IMR-90 (cell line): Measurements from ENCODE around the gene CLDN7. TPM values are rescaled to one million over a fixed set of nuclear protein-coding genes. Genes with fewer than 3 reads are reported as not detected.

ENCODE experiments used
- ATAC-seq: fragments of 200-7000 bp; cut with Tn5 transposase; 2 replicates; pipeline ENCODE4 v1.9.1; 2020; ENCODE audit warnings: low read depth, mild to moderate bottlenecking, moderate library complexity
- BruUV-seq: library from RNA; stranded (reverse); fragments of 400-500 nt; replicated peaks from 2 replicates; lab custom pipeline; 2021; lab: Mats Ljungman, UMichigan
- CTCF ChIA-PET: fragments of 300-600 bp; formaldehyde crosslinking; extraction: SDS; loops from one replicate; lab custom pipeline; 2021; ENCODE audit warnings: antibody characterized with exemption; lab: Yijun Ruan, JAX
- POLR2A ChIA-PET: fragments of 300-600 bp; sonication (Branson Sonifier 250); formaldehyde crosslinking; loops from one replicate; lab custom pipeline; 2022; ENCODE audit warnings: antibody characterized with exemption; ENCODE audit not compliant: unreplicated experiment; lab: Charles Lee
- DNase-seq: peaks from one replicate; pipeline ENCODE4 v3.0.0; 2013
- H2AFZ ChIP-seq: replicated peaks from 2 replicates; pipeline ENCODE3; 2013; ENCODE audit warnings: low read length, mild to moderate bottlenecking; ENCODE audit not compliant: poor library complexity
- H2AK5ac ChIP-seq: 2 replicates; pipeline ENCODE4 v1.6.1; 2013; ENCODE audit warnings: low read depth, low read length, inconsistent platforms
- H2AK9ac ChIP-seq: replicated peaks from 2 replicates; pipeline ENCODE3; 2013; ENCODE audit warnings: mild to moderate bottlenecking, low read depth, low read length, moderate library complexity; ENCODE audit not compliant: poor library complexity
- H2BK120ac ChIP-seq: 2 replicates; pipeline ENCODE4 v1.6.1; 2013; ENCODE audit warnings: low read depth, low read length, inconsistent platforms
- H2BK15ac ChIP-seq: 3 replicates; pipeline ENCODE4 v1.6.1; 2013; ENCODE audit warnings: low read depth, low read length, inconsistent platforms
- H2BK20ac ChIP-seq: 2 replicates; pipeline ENCODE4 v1.6.1; 2013; ENCODE audit warnings: low read depth, mild to moderate bottlenecking, inconsistent platforms, low read length, moderate library complexity
- H2BK5ac ChIP-seq: 2 replicates; pipeline ENCODE4 v1.6.1; 2013; ENCODE audit warnings: mild to moderate bottlenecking, low read depth, low read length, inconsistent platforms; ENCODE audit not compliant: poor library complexity, severe bottlenecking
- H3K14ac ChIP-seq: replicated peaks from 2 replicates; pipeline ENCODE4 v1.6.1; 2013; ENCODE audit warnings: low read depth, low read length, inconsistent platforms
- H3K18ac ChIP-seq: 2 replicates; pipeline ENCODE4 v1.6.1; 2013; ENCODE audit warnings: low read depth, low read length, control low read depth
- H3K23ac ChIP-seq: 2 replicates; pipeline ENCODE4 v1.6.1; 2013; ENCODE audit warnings: low read depth, low read length, inconsistent platforms
- H3K27ac ChIP-seq: 2 replicates; pipeline ENCODE4 v1.5.1; 2013; ENCODE audit warnings: mild to moderate bottlenecking, control low read depth, low read length; ENCODE audit not compliant: insufficient read depth
- H3K27me3 ChIP-seq: 2 replicates; pipeline ENCODE4 v1.6.1; 2013; ENCODE audit warnings: low read length; ENCODE audit not compliant: control insufficient read depth, insufficient read depth
- H3K36me3 ChIP-seq: 2 replicates; pipeline ENCODE4 v1.6.1; 2013; ENCODE audit warnings: low read length, mixed read lengths; ENCODE audit not compliant: control insufficient read depth, insufficient read depth
- H3K4ac ChIP-seq: 2 replicates; pipeline ENCODE4 v1.6.1; 2013; ENCODE audit warnings: low read depth, low read length, inconsistent platforms
- H3K4me1 ChIP-seq: 2 replicates; pipeline ENCODE4 v1.6.1; 2013; ENCODE audit warnings: low read length, mixed read lengths; ENCODE audit not compliant: control insufficient read depth, insufficient read depth
- H3K4me2 ChIP-seq: 2 replicates; pipeline ENCODE4 v1.6.1; 2013; ENCODE audit warnings: low read depth, mild to moderate bottlenecking, control low read depth, low read length, moderate library complexity
- H3K4me3 ChIP-seq: 2 replicates; pipeline ENCODE4 v1.5.1; 2013; ENCODE audit warnings: low read depth, mild to moderate bottlenecking, control low read depth, low read length, moderate library complexity; ENCODE audit not compliant: insufficient read depth
- H3K56ac ChIP-seq: 2 replicates; pipeline ENCODE4 v1.6.1; 2013; ENCODE audit warnings: low read length, inconsistent platforms; ENCODE audit not compliant: insufficient read depth; ENCODE audit errors: extremely low read depth
- H3K79me1 ChIP-seq, 2 experiments: 2 replicates each; pipeline ENCODE4 v1.6.1; 2013; ENCODE audit warnings: low read length in 2 of 2, inconsistent platforms in 1 of 2, low read depth in 1 of 2
- H3K9ac ChIP-seq: 2 replicates; pipeline ENCODE4 v1.6.1; 2013; ENCODE audit warnings: low read depth, low read length, control low read depth
- H3K9me1 ChIP-seq: 2 replicates; pipeline ENCODE4 v1.6.1; 2013; ENCODE audit warnings: low read length, inconsistent platforms; ENCODE audit not compliant: insufficient read depth
- H3K9me3 ChIP-seq: 2 replicates; pipeline ENCODE4 v1.6.1; 2013; ENCODE audit warnings: low read length; ENCODE audit not compliant: control insufficient read depth, insufficient read depth
- H4K20me1 ChIP-seq: 2 replicates; pipeline ENCODE4 v1.6.1; 2013; ENCODE audit warnings: low read length, inconsistent platforms; ENCODE audit not compliant: insufficient read depth
- H4K5ac ChIP-seq: 2 replicates; pipeline ENCODE4 v1.6.1; 2013; ENCODE audit warnings: mild to moderate bottlenecking, low read depth, low read length, control low read depth
- H4K8ac ChIP-seq, 2 experiments: 2 replicates each; pipeline ENCODE4 v1.6.1; 2013; ENCODE audit warnings: low read depth in 2 of 2, low read length in 2 of 2, control low read depth in 1 of 2, inconsistent platforms in 1 of 2
- H4K91ac ChIP-seq: 2 replicates; pipeline ENCODE4 v1.6.1; 2013; ENCODE audit warnings: low read depth, low read length, inconsistent platforms; ENCODE audit not compliant: insufficient read depth
- BHLHE40 ChIP-seq: fragments of 150-350 bp; IDR thresholded peaks from 2 replicates; pipeline ENCODE4 v1.6.1; 2016; ENCODE audit warnings: mild to moderate bottlenecking, low read depth, low read length
- CHD1 ChIP-seq: IDR thresholded peaks from 2 replicates; pipeline ENCODE4 v1.6.1; 2012; ENCODE audit warnings: low read depth, low read length, improper control_type of control experiment
- MAFK ChIP-seq: IDR thresholded peaks from 2 replicates; pipeline ENCODE4 v1.6.1; 2012; ENCODE audit warnings: low read depth, low read length, improper control_type of control experiment
- MAZ ChIP-seq: IDR thresholded peaks from 2 replicates; pipeline ENCODE4 v1.6.1; 2012; ENCODE audit warnings: low read depth, mild to moderate bottlenecking, low read length, improper control_type of control experiment, moderate library complexity, borderline replicate concordance
- MXI1 ChIP-seq: IDR thresholded peaks from 2 replicates; pipeline ENCODE4 v1.6.1; 2012; ENCODE audit warnings: low read depth, mild to moderate bottlenecking, low read length, moderate library complexity, borderline replicate concordance
- NFE2L2 ChIP-seq: fragments of 150-350 bp; IDR thresholded peaks from 2 replicates; pipeline ENCODE4 v1.6.1; 2016; ENCODE audit warnings: low read depth, mild to moderate bottlenecking, low read length
- POLR2A ChIP-seq: IDR thresholded peaks from 2 replicates; pipeline ENCODE4 v1.6.1; 2012; ENCODE audit warnings: mild to moderate bottlenecking, low read depth, low read length
- RFX5 ChIP-seq: IDR thresholded peaks from 2 replicates; pipeline ENCODE4 v1.8.0; 2012; ENCODE audit warnings: low read depth, mild to moderate bottlenecking, low read length, moderate library complexity
- SMC3 ChIP-seq: fragments of 150-350 bp; IDR thresholded peaks from 2 replicates; pipeline ENCODE4 v1.6.1; 2016; ENCODE audit warnings: low read depth, mild to moderate bottlenecking, antibody characterized with exemption, low read length, moderate library complexity
- WGBS, 2 experiments: methylation state at CpG; one replicate each; pipeline versions ENCODE4 v1.1.5 to v1.1.7; 2013; ENCODE audit warnings: missing lambda C conversion rate in 2 of 2; ENCODE audit not compliant: insufficient read length in 1 of 2; ENCODE audit errors: extremely low coverage in 2 of 2; 5-methylcytosine and 5-hydroxymethylcytosine counted together
- dilution Hi-C: fragments of 300-500 bp; cut with HindIII; formaldehyde crosslinking; loops from one replicate; pipeline ENCODE4 v1.14.3; 2018; ENCODE audit warnings: low sequenced_read_pairs; ENCODE audit not compliant: unreplicated experiment
- in situ Hi-C: fragments of 300-500 bp; cut with MboI; formaldehyde crosslinking; loops from 3 replicates; pipeline ENCODE4 v1.14.3; 2019; ENCODE audit warnings: low sequenced_read_pairs, inconsistent platforms, mixed read lengths
- intact Hi-C: fragments of 100-400 bp; cut with micrococcal nuclease; formaldehyde crosslinking; loops from 2 replicates; pipeline ENCODE4 v1.10.0; 2022
- polyA plus RNA-seq, 3 experiments: library from polyadenylated mRNA; depleted of rRNA; stranded (reverse); fragments of >200 nt; gene quantifications; 2 replicates each; pipeline ENCODE4 v1.2.3, GENCODE V29; 2012; ENCODE audit warnings: low replicate concordance in 1 of 3
- total RNA-seq: library from RNA; depleted of rRNA; stranded (reverse); fragments of >200 nt; gene quantifications from 2 replicates; pipeline ENCODE4 v1.2.3, GENCODE V29; 2012
- TF ChIP-seq, protein P1 (sequence below): conservative IDR thresholded peaks from 2 replicates; pipeline ENCODE4 v1.5.1; 2012; ENCODE audit warnings: mild to moderate bottlenecking, low read depth, low read length, improper control_type of control experiment
- TF ChIP-seq, protein P2 (sequence below): fragments of 150-350 bp; IDR thresholded peaks from 2 replicates; pipeline ENCODE4 v1.6.1; 2017; ENCODE audit warnings: mild to moderate bottlenecking, antibody characterized with exemption, low read length, low read depth
- TF ChIP-seq, protein P3 (sequence below): fragments of 150-350 bp; IDR thresholded peaks from 2 replicates; pipeline ENCODE4 v1.6.1; 2016; ENCODE audit warnings: low read depth, mild to moderate bottlenecking, low read length, moderate library complexity, borderline replicate concordance

CLDN7 gene
- total and polyA plus RNA-seq, 2 of the 4 experiments (the other 2 are of a cell fraction): 1.4 TPM

DNA sequence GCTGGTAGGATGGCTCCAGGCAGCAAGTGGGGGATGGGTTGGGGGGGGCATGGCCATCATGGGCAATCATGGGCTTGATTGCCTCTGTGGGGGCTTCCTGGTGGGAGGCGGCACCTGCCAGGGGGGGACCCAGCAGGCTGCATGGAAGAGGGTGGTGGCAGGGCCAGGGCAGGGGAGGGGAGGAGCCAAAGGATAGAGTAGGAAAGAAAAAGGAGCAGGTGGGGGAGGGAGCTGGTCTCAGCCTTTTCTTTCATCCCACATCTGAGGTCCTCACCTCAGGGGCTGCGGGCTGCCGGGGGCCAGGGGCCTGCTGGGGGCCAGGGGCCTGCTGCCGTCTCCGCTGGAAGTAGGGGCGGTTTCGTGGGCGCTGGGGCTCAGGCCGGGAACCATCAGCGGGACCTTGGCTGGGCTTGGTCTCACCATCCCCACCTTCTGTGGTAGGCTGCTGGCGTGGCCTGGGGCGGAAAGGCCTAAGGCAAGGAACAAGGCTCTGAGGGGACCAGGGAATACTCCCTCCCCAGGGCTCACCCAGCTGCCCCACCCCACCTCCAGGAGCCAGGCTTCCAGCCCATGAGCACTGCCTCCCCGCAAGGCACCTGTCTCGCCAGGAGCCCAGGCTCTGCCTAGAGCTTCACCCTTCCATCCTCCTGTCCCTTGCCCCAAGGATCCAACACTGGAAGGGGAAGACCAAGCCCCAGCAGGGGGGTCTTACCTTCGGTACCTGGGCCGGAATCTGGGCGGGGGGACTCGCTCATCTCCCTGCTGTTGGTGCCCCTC lies 27.2 kb upstream of the CLDN7 start:
- Histone ChIP-seq H2BK20ac (no peak overlapping the region), H3K18ac (no peak overlapping the region), H3K9me1 (no peaks in the 10 kb centered on the region), H3K9me3 (no peaks in the 10 kb centered on the region; the same call in 1 of the 2 replicates), H3K79me1 (no peaks in the 10 kb centered on the region), H3K56ac (no peak overlapping the region), H4K5ac (no peak overlapping the region), H3K23ac (no peak overlapping the region), H2AK5ac (no peak overlapping the region), H3K4me2 (no peak overlapping the region), H2AFZ (no peak overlapping the region), H3K4me3 (no peak overlapping the region), H3K4me1 (no peaks in the 10 kb centered on the region), H3K27ac (no peak overlapping the region), H3K14ac (no peak overlapping the region), H4K20me1 (0 out of 2 replicates have a peak, but pooled peaks cover 3% of the 10 kb centered on the region), H2BK5ac (no peak overlapping the region), H2BK120ac (no peak overlapping the region), H3K27me3 (peaks cover 76% of the 10 kb centered on the region), H4K8ac (no peak overlapping the region), H2BK15ac (no peak overlapping the region), H3K9ac (no peak overlapping the region), H3K36me3 (no peaks in the 10 kb centered on the region), H4K91ac (no peak overlapping the region), H3K4ac (no peak overlapping the region), H2AK9ac (no peak overlapping the region)
- dilution Hi-C loops (no loop called here), intact Hi-C loops (no loop called here), in situ Hi-C loops (no loop called here)
- DNase-seq (no peak), ATAC-seq (no peak)
- ChIA-PET CTCF (no interaction called here), POLR2A (no interaction called here)
- no TSS peak for BruUV-seq
- TF ChIP-seq, protein P1, sequence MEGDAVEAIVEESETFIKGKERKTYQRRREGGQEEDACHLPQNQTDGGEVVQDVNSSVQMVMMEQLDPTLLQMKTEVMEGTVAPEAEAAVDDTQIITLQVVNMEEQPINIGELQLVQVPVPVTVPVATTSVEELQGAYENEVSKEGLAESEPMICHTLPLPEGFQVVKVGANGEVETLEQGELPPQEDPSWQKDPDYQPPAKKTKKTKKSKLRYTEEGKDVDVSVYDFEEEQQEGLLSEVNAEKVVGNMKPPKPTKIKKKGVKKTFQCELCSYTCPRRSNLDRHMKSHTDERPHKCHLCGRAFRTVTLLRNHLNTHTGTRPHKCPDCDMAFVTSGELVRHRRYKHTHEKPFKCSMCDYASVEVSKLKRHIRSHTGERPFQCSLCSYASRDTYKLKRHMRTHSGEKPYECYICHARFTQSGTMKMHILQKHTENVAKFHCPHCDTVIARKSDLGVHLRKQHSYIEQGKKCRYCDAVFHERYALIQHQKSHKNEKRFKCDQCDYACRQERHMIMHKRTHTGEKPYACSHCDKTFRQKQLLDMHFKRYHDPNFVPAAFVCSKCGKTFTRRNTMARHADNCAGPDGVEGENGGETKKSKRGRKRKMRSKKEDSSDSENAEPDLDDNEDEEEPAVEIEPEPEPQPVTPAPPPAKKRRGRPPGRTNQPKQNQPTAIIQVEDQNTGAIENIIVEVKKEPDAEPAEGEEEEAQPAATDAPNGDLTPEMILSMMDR: no peak
- no peak for TF ChIP-seq MAFK
- TF ChIP-seq POLR2A: no peak
- TF ChIP-seq NFE2L2: no peak
- TF ChIP-seq CHD1: no peak
- TF ChIP-seq SMC3: no peak
- TF ChIP-seq MAZ: no peak
- TF ChIP-seq, protein P2, sequence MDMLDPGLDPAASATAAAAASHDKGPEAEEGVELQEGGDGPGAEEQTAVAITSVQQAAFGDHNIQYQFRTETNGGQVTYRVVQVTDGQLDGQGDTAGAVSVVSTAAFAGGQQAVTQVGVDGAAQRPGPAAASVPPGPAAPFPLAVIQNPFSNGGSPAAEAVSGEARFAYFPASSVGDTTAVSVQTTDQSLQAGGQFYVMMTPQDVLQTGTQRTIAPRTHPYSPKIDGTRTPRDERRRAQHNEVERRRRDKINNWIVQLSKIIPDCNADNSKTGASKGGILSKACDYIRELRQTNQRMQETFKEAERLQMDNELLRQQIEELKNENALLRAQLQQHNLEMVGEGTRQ: no peak
- no peak for TF ChIP-seq BHLHE40
- TF ChIP-seq, protein P3, sequence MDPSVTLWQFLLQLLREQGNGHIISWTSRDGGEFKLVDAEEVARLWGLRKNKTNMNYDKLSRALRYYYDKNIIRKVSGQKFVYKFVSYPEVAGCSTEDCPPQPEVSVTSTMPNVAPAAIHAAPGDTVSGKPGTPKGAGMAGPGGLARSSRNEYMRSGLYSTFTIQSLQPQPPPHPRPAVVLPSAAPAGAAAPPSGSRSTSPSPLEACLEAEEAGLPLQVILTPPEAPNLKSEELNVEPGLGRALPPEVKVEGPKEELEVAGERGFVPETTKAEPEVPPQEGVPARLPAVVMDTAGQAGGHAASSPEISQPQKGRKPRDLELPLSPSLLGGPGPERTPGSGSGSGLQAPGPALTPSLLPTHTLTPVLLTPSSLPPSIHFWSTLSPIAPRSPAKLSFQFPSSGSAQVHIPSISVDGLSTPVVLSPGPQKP: no peak
- TF ChIP-seq RFX5: no peak
- TF ChIP-seq MXI1: no peak
- 80% methylated on average over 1 of the region's 18 CpGs; no CpG with 5 or more reads in 1 of the 2 experiments for WGBS, 2 experiments
